ENCODE measurements around the gene GARNL3.

GARNL3 gene

GRCh38 chr9:127252410-127253318 lies 11.9 kb upstream of the GARNL3 start:
- no peak overlapping the region for H3K27ac Mint-ChIP-seq
- DNase-seq = no peak
- H3K4me3 Mint-ChIP-seq = no peak overlapping the region
- H3K36me3 Mint-ChIP-seq (ENCODE audit: low read depth) = no peaks in the 10 kb centered on the region
- H3K4me1 Mint-ChIP-seq (ENCODE audit: low read depth) = no peaks in the 10 kb centered on the region
- H3K27me3 Mint-ChIP-seq = peaks cover 22% of the 10 kb centered on the region
- H3K9me3 Mint-ChIP-seq = no peaks in the 10 kb centered on the region

GRCh38 chr9:127253446-127253845 lies 11.1 kb upstream of the GARNL3 start:
- no peak for DNase-seq
- no peaks in the 10 kb centered on the region for H3K9me3 Mint-ChIP-seq
- peaks cover 22% of the 10 kb centered on the region for H3K27me3 Mint-ChIP-seq
- no peak overlapping the region for H3K4me3 Mint-ChIP-seq
- no peaks in the 10 kb centered on the region for H3K4me1 Mint-ChIP-seq (ENCODE audit: low read depth)
- no peak overlapping the region for H3K27ac Mint-ChIP-seq
- no peaks in the 10 kb centered on the region for H3K36me3 Mint-ChIP-seq (ENCODE audit: low read depth)

- no peak for DNase-seq
- H3K27ac Mint-ChIP-seq = no peak overlapping the region
- H3K9me3 Mint-ChIP-seq = no peaks in the 10 kb centered on the region
- H3K4me3 Mint-ChIP-seq = no peak overlapping the region
- H3K4me1 Mint-ChIP-seq (ENCODE audit: low read depth) = no peaks in the 10 kb centered on the region
- H3K36me3 Mint-ChIP-seq (ENCODE audit: low read depth) = no peaks in the 10 kb centered on the region
- peaks cover 15% of the 10 kb centered on the region for H3K27me3 Mint-ChIP-seq
These were observed 8.9 kb upstream of the GARNL3 start for GRCh38 chr9:127255692-127256091.

- Mint-ChIP-seq H3K9me3 (no peaks in the 10 kb centered on the region), H3K27ac (no peak overlapping the region), H3K36me3 (ENCODE audit: low read depth) (no peaks in the 10 kb centered on the region), H3K4me3 (no peak overlapping the region), H3K27me3 (peaks cover 15% of the 10 kb centered on the region), H3K4me1 (ENCODE audit: low read depth) (no peaks in the 10 kb centered on the region)
- DNase-seq = no peak
These were observed 8.2 kb upstream of the GARNL3 start for GRCh38 chr9:127256324-127256723.

- Mint-ChIP-seq H3K4me3 (no peak overlapping the region), H3K27me3 (peaks cover 3% of the 10 kb centered on the region), H3K36me3 (ENCODE audit: low read depth) (no peaks in the 10 kb centered on the region), H3K4me1 (ENCODE audit: low read depth) (no peaks in the 10 kb centered on the region), H3K27ac (no peak overlapping the region), H3K9me3 (no peaks in the 10 kb centered on the region)
- no peak for DNase-seq
These were observed 5.7 kb upstream of the GARNL3 start for GRCh38 chr9:127258606-127259471.

- Mint-ChIP-seq H3K4me3 (no peak overlapping the region), H3K9me3 (no peaks in the 10 kb centered on the region), H3K27ac (no peak overlapping the region), H3K4me1 (ENCODE audit: low read depth) (no peaks in the 10 kb centered on the region), H3K36me3 (ENCODE audit: low read depth) (no peaks in the 10 kb centered on the region), H3K27me3 (peaks cover 6% of the 10 kb centered on the region)
- DNase-seq = no peak
These were observed 2.0 kb upstream of the GARNL3 start for GRCh38 chr9:127262602-127263001.

GRCh38 chr9:127263237-127263636 lies 1.3 kb upstream of the GARNL3 start:
- no peak for DNase-seq
- Mint-ChIP-seq H3K27me3 (peaks cover 6% of the 10 kb centered on the region), H3K4me3 (no peak overlapping the region), H3K27ac (no peak overlapping the region), H3K4me1 (ENCODE audit: low read depth) (no peaks in the 10 kb centered on the region), H3K9me3 (no peaks in the 10 kb centered on the region), H3K36me3 (ENCODE audit: low read depth) (no peaks in the 10 kb centered on the region)

GRCh38 chr9:127263664-127264063 lies 910 bp upstream of the GARNL3 start:
- H3K4me1 Mint-ChIP-seq (ENCODE audit: low read depth) = no peaks in the 10 kb centered on the region
- H3K4me3 Mint-ChIP-seq = no peak overlapping the region
- no peak for DNase-seq
- H3K27me3 Mint-ChIP-seq = peaks cover 6% of the 10 kb centered on the region
- no peaks in the 10 kb centered on the region for H3K36me3 Mint-ChIP-seq (ENCODE audit: low read depth)
- no peaks in the 10 kb centered on the region for H3K9me3 Mint-ChIP-seq
- H3K27ac Mint-ChIP-seq = no peak overlapping the region

- no peak overlapping the region for H3K4me3 Mint-ChIP-seq
These were observed 3.4 kb downstream of the GARNL3 start for GRCh38 chr9:127267793-127268525.

GRCh38 chr9:127269449-127269848 lies 4.9 kb downstream of the GARNL3 start:
- Mint-ChIP-seq H3K9me3 (no peaks in the 10 kb centered on the region), H3K36me3 (ENCODE audit: low read depth) (no peaks in the 10 kb centered on the region), H3K4me3 (no peak overlapping the region), H3K27me3 (peaks cover 6% of the 10 kb centered on the region), H3K27ac (no peak overlapping the region), H3K4me1 (ENCODE audit: low read depth) (no peaks in the 10 kb centered on the region)
- DNase-seq = no peak

More at GRCh38 chr9:127267793-127268525, 3.4 kb downstream of the GARNL3 start:
- DNase-seq = no peak
- Mint-ChIP-seq H3K27ac (no peak overlapping the region), H3K27me3 (peaks cover 6% of the 10 kb centered on the region), H3K36me3 (ENCODE audit: low read depth) (no peaks in the 10 kb centered on the region), H3K4me1 (ENCODE audit: low read depth) (no peaks in the 10 kb centered on the region), H3K9me3 (no peaks in the 10 kb centered on the region)

GRCh38 chr9:127273326-127273725 lies 8.8 kb downstream of the GARNL3 start:
- no peak for DNase-seq
- Mint-ChIP-seq H3K4me1 (ENCODE audit: low read depth) (peaks cover 6% of the 10 kb centered on the region), H3K36me3 (ENCODE audit: low read depth) (no peaks in the 10 kb centered on the region), H3K9me3 (no peaks in the 10 kb centered on the region), H3K27ac (no peak overlapping the region), H3K27me3 (no peaks in the 10 kb centered on the region), H3K4me3 (no peak overlapping the region)

GRCh38 chr9:127277099-127277498 lies 12.5 kb downstream of the GARNL3 start:
- no peak overlapping the region for H3K4me3 Mint-ChIP-seq
- H3K36me3 Mint-ChIP-seq (ENCODE audit: low read depth) = no peaks in the 10 kb centered on the region
- H3K27ac Mint-ChIP-seq = no peak overlapping the region
- no peaks in the 10 kb centered on the region for H3K9me3 Mint-ChIP-seq
- DNase-seq = no peak
- H3K27me3 Mint-ChIP-seq = peaks cover 18% of the 10 kb centered on the region
- H3K4me1 Mint-ChIP-seq (ENCODE audit: low read depth) = peaks cover 13% of the 10 kb centered on the region

- no peaks in the 10 kb centered on the region for H3K36me3 Mint-ChIP-seq (ENCODE audit: low read depth)
- no peak for DNase-seq
These were observed 13.2 kb downstream of the GARNL3 start for GRCh38 chr9:127277770-127278169.

GRCh38 chr9:127278372-127278771 lies 13.8 kb downstream of the GARNL3 start:
- Mint-ChIP-seq H3K27me3 (peaks cover 18% of the 10 kb centered on the region), H3K27ac (no peak overlapping the region), H3K4me1 (ENCODE audit: low read depth) (peaks cover 13% of the 10 kb centered on the region), H3K36me3 (ENCODE audit: low read depth) (no peaks in the 10 kb centered on the region), H3K4me3 (no peak overlapping the region), H3K9me3 (no peaks in the 10 kb centered on the region)
- DNase-seq = no peak

More at GRCh38 chr9:127277770-127278169, 13.2 kb downstream of the GARNL3 start:
- Mint-ChIP-seq H3K4me1 (ENCODE audit: low read depth) (peaks cover 13% of the 10 kb centered on the region), H3K27me3 (peaks cover 18% of the 10 kb centered on the region), H3K4me3 (no peak overlapping the region), H3K9me3 (no peaks in the 10 kb centered on the region), H3K27ac (no peak overlapping the region)

Measured in activated T-cell treated with anti-CD3 and anti-CD28 coated beads, Interleukin-2, amount 50 U/mL, for 24 hours (primary cell).